GM18868 (cell line): ENCODE data around the gene CNGA3.
"Not testable (repeated sequence)": the region's sequence is repeated elsewhere in the genome, so short reads cannot be mapped to it uniquely, and the experiment has no call there.

Source experiments
- ATAC-seq: cut with Tn5 transposase; IDR thresholded peaks from one replicate; pipeline ENCODE4 v1.9.1; 2021; ENCODE audit warnings: mild to moderate bottlenecking, moderate library complexity; ENCODE audit not compliant: unreplicated experiment

CNGA3 gene

DNA sequence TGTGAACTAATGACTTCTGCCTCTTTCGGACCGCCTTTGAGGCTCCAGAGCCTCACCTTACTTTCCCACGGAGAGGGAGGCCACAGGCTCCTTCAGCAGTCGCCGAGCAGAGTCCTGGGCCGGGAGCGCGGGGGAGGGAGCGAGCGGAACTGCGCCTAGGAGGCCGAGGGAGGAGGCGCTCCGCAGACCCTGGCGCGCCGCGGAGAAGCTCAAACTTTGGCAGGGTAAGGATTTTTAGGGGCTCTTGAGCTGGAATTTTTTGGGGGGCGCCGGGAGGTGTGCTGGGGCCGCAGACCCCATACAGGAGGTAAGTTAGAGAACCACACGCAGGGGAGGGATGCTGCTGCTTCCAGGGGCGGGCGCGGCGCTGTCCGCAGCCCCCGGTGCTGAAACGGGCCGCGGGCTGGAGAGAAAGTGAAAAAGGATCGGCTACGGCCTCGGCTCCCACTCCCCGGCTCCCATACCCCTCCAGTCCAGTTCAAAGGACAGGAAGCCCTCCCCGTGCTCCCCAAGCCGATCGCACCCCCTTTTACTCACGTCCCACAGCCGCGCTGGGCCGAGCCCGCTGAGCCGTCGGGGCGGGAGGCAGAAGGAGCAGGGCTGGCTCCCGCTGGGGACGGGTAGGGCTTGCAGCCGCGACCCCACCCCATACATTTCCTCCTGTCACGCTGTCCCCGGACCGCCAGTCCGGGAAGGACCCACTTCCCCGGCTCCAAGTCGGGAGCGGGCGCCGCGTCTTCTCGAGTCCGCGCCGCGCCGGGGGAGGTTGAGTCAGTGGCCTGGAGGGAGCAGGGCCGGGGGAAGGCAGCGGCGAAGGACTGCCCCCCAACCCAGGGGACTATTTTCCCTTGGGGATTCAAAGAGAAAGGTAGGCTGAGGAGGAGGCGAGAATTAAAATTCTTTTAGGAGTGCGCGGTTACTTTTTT is at the start of gene CNGA3:
CNGA3 (plus strand) TSS at position 146 of the 926 bp plus-strand sequence. CDS start 23,520 bp downstream, outside the sequence.
- no peak for ATAC-seq

DNA sequence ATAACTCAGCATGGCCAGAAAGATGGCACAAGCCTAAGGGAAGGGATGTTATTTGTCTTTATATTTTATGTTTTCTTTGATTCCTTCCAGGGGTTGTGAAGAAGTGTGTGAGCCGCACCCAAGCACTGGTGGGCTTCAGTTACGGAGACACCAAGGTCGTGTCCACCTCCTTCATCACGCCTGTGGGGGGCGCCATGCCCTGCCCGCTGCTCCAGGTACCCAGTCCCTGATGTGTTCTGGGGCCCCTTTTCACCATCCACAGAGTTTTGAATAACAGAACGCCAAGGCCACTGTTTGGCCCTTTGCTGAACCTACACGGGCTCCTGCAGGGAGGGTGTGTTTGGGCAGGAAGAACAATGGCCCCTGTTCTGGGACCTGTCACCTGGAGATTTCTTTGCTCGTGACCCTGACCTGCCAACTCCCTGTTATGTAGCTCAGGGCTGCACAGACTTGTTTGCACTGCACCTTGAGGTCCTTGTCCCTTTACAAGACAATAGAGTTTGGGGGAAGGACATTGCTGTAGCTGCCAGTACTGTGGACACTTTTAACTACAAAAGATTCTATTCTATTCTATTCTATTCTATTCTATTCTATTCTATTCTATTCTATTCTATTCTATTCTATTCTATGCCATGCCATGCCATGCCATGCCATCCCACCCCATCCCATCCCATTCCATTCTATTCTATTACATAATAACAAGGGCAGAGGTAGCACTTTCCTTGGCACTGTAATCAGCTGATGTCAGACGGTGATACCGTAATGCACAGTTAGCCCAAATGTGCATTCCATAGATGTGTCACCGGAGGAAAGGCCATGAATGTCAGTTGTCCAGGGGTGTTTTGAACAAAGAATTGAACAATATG is 48.2 kb upstream of the CNGA3 start:
- no peak for ATAC-seq

- ATAC-seq: no peak
Observed at GRCh38 chr2:98298683-98299164, 47.5 kb upstream of the CNGA3 start.

- ATAC-seq: no peak
Observed at GRCh38 chr2:98299211-98299905, 46.9 kb upstream of the CNGA3 start.

DNA sequence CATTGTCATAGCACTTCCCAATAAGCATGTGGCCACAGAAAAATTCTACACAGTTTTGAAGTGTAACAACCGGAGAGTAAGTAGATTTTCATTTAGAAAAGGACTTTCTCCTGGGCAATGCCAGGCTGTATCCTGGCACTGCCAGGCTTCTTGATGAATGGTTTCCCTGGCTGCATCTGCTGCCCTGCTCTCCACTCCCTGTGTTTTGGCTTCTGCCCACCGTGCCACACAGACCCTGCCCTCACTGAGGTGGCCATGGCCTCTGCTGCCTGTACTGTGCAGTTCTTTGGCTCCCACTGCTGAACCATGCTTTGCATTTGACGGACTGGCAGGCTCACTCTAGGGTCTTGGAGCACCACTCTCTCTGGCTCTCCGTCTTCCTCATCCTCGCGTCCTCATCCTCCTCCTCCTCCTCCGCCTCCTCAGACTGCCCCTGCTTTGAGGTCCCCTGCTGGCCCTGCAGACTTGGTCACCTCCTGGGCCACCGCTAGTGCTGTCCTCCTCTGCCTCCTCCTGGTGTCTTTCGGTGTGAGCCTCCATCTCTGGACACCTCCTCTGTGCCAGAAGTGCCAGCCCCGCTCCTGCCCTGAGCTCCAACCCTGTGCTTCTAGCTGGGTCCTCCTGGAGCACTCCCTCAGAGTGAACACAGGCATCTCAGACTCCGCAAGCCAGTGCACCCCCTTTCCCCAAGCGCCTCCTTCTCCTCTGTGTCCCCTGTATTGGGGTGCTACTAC is 45.9 kb upstream of the CNGA3 start:
- ATAC-seq: no peak

DNA sequence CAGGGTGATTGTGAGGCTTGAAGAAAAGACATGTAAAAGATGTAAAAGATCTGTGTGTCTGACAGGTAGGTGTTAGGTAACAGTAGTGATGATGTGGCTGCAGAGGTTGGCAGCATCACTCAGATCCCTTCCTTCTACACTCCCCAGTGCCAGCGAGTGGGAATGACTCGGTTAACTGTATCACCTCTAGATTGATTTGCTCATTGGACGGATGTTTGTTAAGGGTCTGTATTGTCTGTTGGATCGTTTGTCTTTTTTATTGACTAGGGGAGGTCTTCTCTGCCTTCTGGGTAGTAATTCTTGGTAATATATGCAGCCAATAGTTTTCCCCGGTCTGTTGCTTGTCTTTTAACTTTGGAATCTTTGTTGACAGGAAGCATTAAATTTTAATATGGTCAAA is 44.8 kb upstream of the CNGA3 start:
- no peak for ATAC-seq

- ATAC-seq: not testable (repeated sequence)
Observed at GRCh38 chr2:98307131-98307696, 39.0 kb upstream of the CNGA3 start.

GRCh38 chr2:98308068-98308467 is 38.2 kb upstream of the CNGA3 start:
- no peak for ATAC-seq

- no peak for ATAC-seq
Observed at GRCh38 chr2:98308532-98308931, 37.7 kb upstream of the CNGA3 start.

DNA sequence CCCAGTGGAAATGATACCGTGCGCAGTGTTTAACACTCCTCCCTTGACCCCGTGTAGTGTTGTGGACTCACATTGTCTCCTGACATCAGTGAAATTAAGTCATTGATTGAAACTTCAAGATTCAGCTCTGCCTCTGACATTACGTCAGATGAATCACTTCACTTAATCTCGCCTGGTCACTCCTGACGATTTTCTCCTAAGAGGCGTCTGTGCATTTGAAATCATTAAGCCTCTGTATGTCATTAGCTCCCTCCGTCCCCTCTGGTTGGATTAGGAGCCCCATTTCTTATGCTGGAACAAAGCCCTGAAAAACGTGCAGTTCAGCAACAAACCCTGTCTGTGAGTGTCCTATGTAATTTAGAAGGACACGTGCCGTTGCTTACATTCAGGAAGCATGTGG is 36.7 kb upstream of the CNGA3 start:
- ATAC-seq: no peak

- ATAC-seq: no peak
Observed at GRCh38 chr2:98310010-98310409, 36.2 kb upstream of the CNGA3 start.

DNA sequence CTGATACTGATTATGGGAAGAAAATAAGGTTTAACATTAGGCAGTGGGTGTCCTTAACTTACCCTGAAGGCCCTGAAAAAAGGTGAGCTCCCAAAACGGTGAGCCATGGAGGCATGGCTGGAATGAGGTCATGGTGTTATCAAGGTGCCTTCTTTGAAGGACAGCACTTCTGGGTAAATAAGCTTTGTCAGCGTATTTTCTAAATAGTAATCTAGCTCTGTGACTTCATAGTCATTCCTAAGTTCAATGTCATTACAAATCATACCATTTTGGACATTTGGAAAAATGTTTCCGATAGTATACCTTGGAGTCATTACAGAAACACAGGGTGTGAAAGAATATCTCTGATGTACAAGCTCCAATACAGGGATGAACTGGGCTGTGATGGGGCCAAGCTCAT is 35.2 kb upstream of the CNGA3 start:
- no peak for ATAC-seq

DNA sequence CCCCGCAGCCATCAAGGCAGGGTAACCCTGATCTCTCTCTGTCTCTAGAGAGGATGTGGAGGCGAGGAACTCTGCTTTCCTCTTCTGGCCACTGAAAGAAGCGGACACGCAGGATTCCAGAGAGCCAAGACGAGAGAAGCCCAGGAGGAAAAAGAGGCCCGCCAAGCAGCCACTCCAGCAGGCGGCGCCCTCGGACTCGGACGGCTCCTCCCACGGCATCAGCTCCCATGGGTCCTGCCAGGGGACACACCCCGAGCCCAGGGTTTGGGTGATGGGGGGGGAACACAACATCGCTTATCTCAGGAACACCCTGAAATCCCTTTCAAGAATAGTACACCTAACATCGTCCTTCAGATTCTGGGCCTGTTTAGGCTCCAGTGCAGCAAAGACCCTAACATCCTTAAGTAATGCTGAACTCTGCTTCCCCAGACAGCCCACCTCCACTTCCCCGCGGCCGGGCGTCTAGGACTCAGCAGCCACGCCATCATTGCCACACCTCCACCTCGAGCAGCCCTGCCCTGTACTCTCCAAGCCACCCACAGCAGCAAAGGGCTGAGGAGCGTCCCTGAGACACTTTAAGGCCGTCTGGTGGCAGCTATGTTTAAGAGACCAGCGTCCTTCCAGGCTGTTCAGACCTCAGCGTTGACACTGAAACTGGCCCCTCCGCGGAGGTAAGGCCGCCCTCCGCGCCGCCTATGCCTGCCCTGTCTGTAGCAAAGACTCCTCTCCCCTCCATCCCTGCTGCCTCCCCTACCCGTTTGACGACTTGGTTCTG is 34.3 kb upstream of the CNGA3 start:
- ATAC-seq: no peak

GRCh38 chr2:98313492-98314250 is 32.6 kb upstream of the CNGA3 start:
- ATAC-seq: no peak

DNA sequence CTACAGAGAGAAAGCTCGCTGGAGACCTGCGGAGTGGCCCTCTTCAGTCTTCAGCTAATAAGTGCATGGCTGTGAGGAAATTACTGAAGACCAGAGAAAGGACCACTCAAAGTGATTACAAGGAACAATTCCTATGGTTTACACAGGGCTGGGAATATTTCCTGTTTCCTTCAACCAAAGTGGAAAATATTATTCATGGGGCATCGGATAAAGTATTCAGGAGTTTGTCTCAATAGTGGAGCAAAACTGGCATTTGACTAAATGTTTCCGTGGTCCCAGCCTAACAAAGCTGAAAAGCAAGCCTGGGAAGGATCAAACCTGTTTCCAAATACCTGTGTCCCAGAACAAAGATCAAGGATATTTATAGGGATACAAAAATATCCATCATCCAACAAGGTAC is 32.0 kb upstream of the CNGA3 start:
- no peak for ATAC-seq

DNA sequence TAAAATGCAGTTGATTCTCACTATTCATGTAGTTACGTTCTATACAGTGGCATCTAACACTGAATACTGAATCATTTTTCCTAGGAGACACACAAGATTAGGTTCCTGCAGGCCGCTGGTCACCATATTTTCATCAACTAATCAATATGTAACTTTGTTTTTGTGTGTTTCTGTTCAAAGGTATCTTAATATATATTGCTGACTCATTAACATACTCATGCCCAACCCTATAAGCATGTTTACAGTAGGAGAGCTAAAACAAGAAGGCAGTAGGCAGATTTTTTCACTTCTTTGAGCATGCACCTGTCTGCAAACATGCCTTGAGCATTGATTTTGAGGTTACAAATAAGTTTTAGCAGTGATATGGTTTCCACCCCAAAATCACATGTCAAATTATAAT is 30.3 kb upstream of the CNGA3 start:
- no peak for ATAC-seq

DNA sequence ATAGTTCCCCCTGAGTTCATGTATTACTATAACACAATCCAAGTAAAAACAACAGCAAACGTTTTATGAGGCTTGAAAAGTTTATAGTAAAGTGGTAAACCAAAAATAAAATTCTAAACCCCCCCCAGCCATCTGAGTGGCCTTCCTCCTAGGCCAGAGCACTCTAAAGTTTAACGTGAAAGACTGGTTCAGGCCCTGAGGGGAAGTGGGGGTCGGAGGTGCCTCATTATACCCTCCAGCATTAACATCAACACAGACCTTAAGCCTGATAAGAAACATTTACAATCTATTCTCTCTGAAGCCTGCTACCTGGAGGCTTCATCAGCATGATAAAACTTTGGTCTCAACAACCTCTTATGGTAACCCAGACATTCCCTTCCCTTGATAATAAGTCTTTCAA is 29.0 kb upstream of the CNGA3 start:
- no peak for ATAC-seq

GRCh38 chr2:98320171-98320570 is 26.1 kb upstream of the CNGA3 start:
- not testable (repeated sequence) for ATAC-seq

DNA sequence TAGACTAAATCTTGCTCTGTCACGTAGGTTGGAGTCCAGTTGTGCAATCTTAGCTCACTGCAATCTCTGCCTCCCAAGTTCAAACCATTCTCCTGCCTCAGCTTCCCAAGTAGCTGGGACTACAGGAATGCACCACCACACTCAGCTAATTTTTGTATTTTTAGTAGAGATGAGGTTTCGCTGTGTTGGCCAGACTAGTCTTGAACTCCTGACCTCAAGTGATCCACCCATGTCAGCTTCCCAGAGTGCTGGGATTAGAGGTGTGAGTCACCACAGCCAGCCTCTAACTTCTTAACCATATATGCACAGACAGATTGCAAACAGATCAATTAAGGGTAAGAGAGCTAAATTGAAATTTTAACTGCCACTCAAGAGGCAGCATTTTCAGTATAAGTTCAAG is 22.1 kb upstream of the CNGA3 start:
- ATAC-seq: no peak
